HG03045 (cell line): Measurements from ENCODE around the gene DDAH2.
"Not testable (repeated sequence)": the region's sequence is repeated elsewhere in the genome, so short reads cannot be mapped to it uniquely, and the experiment has no call there.

ENCODE experiments used
- ATAC-seq: cut with Tn5 transposase; IDR thresholded peaks from one replicate; pipeline ENCODE4 v1.9.1; 2021; ENCODE audit warnings: mild to moderate bottlenecking, moderate library complexity; ENCODE audit not compliant: unreplicated experiment

Gene DDAH2

GRCh38 chr6:31715022-31715958, 13.8 kb downstream of the DDAH2 start, which contains the start of gene LY6G6D:
Gene LY6G6D, plus strand, starts transcription at chr6:31715348. Its CDS starts 8 bp downstream, at chr6:31715356.
- no peak for ATAC-seq

GRCh38 chr6:31713991-31714684, 15.0 kb downstream of the DDAH2 start:
- no peak for ATAC-seq

- ATAC-seq = no peak
Measured at GRCh38 chr6:31713465-31713864, 15.6 kb downstream of the DDAH2 start.

- no peak for ATAC-seq
Measured at GRCh38 chr6:31712296-31712695, 16.8 kb downstream of the DDAH2 start.

- no peak for ATAC-seq
Measured at GRCh38 chr6:31711233-31711632, 17.9 kb downstream of the DDAH2 start.

- no peak for ATAC-seq
Measured at GRCh38 chr6:31710523-31711219, 18.4 kb downstream of the DDAH2 start.

- not testable (repeated sequence) for ATAC-seq
Measured at GRCh38 chr6:31709157-31709556, 19.9 kb downstream of the DDAH2 start.

- no peak for ATAC-seq
Measured at GRCh38 chr6:31708224-31708623, 20.9 kb downstream of the DDAH2 start.

- ATAC-seq = no peak
Measured at GRCh38 chr6:31707701-31708100, 21.4 kb downstream of the DDAH2 start.

- no peak for ATAC-seq
Measured at GRCh38 chr6:31706599-31706998, 22.5 kb downstream of the DDAH2 start, which contains the start of gene LY6G6F. Gene LY6G6F, plus strand, starts transcription at chr6:31706866. Its CDS starts 41 bp downstream, at chr6:31706907.

- ATAC-seq = no peak
Measured at GRCh38 chr6:31705931-31706330, 23.2 kb downstream of the DDAH2 start.

GRCh38 chr6:31702819-31703716, 26.0 kb downstream of the DDAH2 start, which contains the start of gene ABHD16A:
Gene ABHD16A, minus strand, starts transcription at chr6:31703324. Its CDS starts 43 bp downstream, at chr6:31703281.
- peak; percentile 92 for ATAC-seq

GRCh38 chr6:31702405-31702818, 26.7 kb downstream of the DDAH2 start:
- peak; percentile 3 for ATAC-seq

GRCh38 chr6:31701666-31702404, 27.3 kb downstream of the DDAH2 start:
- no peak for ATAC-seq

- ATAC-seq = no peak
Measured at GRCh38 chr6:31700740-31701401, 28.2 kb downstream of the DDAH2 start.

- no peak for ATAC-seq
Measured at GRCh38 chr6:31697555-31697954, 31.5 kb downstream of the DDAH2 start.

- ATAC-seq = no peak
Measured at GRCh38 chr6:31693535-31693934, 35.6 kb downstream of the DDAH2 start.

GRCh38 chr6:31692886-31693285, 36.2 kb downstream of the DDAH2 start:
- ATAC-seq = no peak

GRCh38 chr6:31692353-31692752, 36.7 kb downstream of the DDAH2 start:
- no peak for ATAC-seq
